ENCODE data around the gene RNF225.

Gene RNF225

DNA sequence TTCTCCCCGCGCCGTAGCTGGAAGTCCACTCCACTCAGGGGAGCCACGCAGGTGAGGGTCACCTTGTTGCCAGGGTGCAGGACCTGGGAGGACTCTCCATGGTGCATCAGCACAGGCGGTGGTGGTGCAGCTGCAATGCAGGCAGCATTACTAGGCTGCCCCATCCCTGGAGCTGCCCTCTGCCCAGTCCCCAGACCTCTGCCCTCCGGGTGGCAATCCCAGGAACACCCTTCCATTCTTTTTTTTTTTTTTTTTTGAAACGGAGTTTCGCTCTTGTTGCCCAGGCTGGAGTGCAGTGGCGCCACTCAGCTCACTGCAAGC lies 43.9 kb upstream of the RNF225 start:
- no peak for DNase-seq (ENCODE audit: low read depth)
- TF ChIP-seq, protein P1, sequence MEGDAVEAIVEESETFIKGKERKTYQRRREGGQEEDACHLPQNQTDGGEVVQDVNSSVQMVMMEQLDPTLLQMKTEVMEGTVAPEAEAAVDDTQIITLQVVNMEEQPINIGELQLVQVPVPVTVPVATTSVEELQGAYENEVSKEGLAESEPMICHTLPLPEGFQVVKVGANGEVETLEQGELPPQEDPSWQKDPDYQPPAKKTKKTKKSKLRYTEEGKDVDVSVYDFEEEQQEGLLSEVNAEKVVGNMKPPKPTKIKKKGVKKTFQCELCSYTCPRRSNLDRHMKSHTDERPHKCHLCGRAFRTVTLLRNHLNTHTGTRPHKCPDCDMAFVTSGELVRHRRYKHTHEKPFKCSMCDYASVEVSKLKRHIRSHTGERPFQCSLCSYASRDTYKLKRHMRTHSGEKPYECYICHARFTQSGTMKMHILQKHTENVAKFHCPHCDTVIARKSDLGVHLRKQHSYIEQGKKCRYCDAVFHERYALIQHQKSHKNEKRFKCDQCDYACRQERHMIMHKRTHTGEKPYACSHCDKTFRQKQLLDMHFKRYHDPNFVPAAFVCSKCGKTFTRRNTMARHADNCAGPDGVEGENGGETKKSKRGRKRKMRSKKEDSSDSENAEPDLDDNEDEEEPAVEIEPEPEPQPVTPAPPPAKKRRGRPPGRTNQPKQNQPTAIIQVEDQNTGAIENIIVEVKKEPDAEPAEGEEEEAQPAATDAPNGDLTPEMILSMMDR (IDR thresholded peaks at IDR 0.05; ENCODE audit: control insufficient read depth, insufficient read depth, low read depth, low read length, missing control alignments): no peak

DNA sequence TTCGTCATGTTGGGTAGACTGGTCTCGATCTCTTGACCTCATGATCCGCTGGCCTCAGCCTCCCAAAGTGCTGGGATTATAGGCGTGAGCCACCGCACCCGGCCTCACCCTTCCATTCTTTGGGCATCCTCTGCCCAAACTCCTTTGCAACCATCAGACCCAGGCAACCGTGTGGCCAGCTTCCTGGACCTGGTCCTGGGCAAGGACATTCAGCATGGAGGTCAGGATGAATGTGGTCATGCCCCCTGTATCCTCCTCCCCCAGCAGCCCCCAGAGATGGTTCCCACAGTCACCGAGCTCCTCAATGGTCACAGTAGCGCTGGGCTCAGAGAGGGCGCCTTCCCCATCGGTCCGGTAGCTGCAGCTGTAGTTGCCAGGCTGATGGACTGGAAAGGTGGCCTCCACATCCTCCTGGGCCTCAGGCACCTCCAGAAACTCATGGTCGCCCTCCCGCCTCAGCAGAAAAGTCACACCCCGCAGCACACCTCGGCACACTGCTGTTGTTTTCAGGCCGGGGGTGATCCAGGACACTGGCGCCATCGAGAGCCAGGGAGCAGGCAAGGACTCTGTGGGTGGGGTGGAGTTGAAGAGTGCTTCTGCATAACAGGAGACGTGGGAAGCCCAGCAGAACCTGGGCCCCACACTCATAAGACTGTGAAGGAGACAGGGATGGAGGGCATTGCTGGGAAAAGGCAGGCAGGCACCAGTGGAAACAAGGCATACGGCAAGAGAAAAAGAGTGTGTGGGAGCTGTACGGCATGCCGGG lies 43.3 kb upstream of the RNF225 start:
- TF ChIP-seq, protein P1 (IDR thresholded peaks at IDR 0.05; ENCODE audit: control insufficient read depth, insufficient read depth, low read depth, low read length, missing control alignments): no peak
- no peak overlapping the region for H3K4me3 ChIP-seq (ENCODE audit: control insufficient read depth, low read depth, low read length)
- DNase-seq (ENCODE audit: low read depth): no peak

More for the DNA sequence above, 43.9 kb upstream of the RNF225 start:
- no peak overlapping the region for H3K4me3 ChIP-seq (ENCODE audit: control insufficient read depth, low read depth, low read length)

DNA sequence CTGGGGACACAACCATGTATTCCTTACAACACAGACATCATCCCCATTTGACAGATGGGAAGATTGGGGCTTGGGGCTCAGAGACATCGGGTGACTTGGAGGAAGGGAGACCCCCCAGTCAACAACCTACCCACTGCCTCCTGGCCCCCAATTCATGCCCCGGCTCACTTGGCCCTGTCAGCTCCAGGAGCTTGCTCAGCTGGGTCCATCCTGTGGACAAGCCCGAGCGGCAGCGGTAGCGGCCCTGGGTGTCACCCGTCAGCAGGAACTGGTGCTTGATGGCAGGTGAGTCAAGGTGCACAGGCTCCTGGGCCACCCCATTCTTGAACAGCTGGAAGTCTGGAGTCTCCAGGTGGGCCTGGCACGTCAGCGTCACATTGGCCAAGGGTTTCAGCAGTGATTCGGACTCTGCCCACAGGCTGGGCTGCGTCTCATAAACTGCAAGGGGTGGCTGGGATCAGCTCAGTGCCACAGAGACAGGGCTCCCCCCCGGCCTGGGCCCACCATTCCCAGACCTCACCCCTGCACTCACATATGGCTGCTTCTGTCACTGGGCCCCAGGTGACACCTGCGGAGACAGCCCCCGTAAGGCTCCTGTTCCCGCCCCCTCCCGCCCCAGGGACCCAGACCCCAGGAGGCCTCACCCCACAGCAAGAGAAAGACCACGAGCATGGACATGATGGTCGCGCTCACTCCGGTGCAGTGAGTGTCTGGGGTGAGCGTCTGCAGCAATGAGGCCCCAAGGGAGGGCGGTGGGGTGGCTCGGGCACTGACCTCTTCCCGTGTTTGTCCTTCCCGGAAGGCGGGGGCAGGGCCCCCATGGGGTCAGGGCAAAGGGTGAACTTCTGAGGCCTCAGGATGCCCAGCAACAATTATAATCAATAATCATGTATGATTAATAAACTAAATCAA lies 42.4 kb upstream of the RNF225 start, which contains the start of gene A1BG:
Gene A1BG (minus strand): TSS at position 733 of the 912 bp plus-strand sequence. CDS start 55 bp downstream, at position 678.
- TF ChIP-seq, protein P1 (IDR thresholded peaks at IDR 0.05; ENCODE audit: control insufficient read depth, insufficient read depth, low read depth, low read length, missing control alignments): no peak
- DNase-seq (ENCODE audit: low read depth): no peak
- no peak within 1 kb of the TSS for H3K4me3 ChIP-seq (ENCODE audit: control insufficient read depth, low read depth, low read length)

DNA sequence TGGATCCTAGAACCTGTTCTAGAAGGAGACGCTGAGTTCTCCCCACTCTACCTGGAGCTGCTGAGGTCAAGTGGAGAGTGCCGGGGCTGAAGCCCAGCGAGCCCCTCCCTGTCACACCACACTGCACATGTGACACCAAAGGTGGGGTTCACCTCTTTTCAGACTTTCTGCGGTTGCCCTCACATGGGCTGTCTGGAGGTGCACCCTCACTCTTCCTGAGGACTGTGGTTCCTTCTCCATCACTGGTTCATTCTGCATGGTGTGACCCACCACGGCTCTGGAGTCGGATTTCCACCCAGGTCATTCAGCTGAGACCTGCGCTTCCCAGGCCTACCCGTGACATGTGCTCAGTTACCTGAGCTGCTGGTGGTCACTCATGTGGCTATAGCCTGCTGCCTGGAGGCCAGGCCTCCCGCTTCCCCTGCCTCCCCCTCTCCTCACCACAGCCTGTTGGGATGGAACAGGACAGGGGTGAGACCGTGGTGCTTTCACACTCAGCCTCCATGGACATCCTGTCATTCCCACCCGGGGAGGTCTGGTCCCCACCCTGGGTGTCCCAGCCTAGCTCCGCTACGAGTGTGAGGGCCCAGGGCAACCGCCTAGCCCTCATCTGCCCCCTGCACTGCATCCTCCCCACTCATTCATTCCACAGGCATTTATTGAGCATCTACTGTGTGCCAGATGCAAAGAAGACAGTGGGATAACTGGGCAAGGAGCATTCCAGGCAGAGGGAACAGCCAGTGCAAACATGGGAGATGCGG lies 41.6 kb upstream of the RNF225 start:
- TF ChIP-seq, protein P1 (IDR thresholded peaks at IDR 0.05; ENCODE audit: control insufficient read depth, insufficient read depth, low read depth, low read length, missing control alignments): no peak
- no peak overlapping the region for H3K4me3 ChIP-seq (ENCODE audit: control insufficient read depth, low read depth, low read length)
- DNase-seq (ENCODE audit: low read depth): no peak

DNA sequence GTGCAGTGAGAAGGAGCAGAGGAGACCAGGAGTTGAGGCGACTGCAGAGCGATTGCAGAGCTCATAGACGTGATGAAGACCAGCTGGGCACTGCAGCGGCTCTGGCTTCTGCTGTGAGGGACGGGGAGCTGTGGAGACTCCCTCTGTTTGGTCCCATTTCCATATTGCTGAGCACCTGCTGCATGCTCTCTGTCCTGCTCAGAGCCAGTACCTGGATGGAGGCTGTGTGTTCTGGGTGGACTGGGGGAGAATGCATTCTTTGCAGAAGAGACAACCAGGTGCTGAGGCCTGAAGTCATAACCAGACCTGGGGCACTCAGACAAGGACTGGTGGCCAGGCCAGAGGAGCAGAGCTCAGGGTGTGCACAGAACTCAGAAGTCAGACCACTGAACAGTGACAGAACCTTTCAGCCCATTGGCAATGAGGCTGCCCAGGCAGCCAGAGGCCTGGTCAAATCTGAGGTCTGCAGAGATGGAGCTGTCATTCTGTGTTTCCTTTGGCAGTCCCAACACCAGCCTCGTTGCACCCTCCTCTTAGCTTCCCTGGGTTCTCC lies 40.9 kb upstream of the RNF225 start:
- H3K4me3 ChIP-seq (ENCODE audit: control insufficient read depth, low read depth, low read length): no peak overlapping the region
- no peak for DNase-seq (ENCODE audit: low read depth)
- TF ChIP-seq, protein P1 (IDR thresholded peaks at IDR 0.05; ENCODE audit: control insufficient read depth, insufficient read depth, low read depth, low read length, missing control alignments): no peak
